ENCODE measurements around the gene TMEM239.
"Not testable (repeated sequence)": the region's sequence is repeated elsewhere in the genome, so short reads cannot be mapped to it uniquely, and the experiment has no call there.

Gene TMEM239

DNA sequence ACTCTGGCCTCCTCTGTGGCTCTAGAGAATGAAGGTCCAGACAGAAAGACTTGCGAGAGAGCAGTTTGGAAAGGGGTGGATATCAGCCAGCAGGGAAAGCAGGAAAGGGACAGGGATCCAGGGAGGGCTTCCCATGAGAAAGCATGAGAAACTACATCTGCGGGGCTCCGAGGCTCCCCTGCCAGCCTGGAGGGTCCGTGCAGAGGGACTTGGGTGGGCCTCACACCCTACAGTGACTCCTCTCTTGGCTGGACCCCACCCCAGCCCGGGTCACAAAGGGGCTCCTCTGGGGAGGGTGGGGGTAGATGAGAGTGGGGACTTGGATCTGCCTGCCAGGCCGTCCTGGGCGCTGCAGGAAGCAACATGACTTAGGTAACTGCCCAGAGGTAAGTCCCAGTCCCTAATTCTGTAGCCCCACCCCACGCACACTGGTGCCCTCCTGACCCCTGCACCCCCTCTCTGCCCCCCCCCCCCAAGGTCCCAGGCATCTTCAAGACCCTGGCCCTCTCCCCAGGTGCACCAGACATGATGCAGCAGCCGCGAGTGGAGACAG is at the start of gene TMEM239:
TMEM239 (plus strand) TSS at position 335 of the 553 bp plus-strand sequence; CDS start at position 526, 191 bp downstream.
- no peak for DNase-seq (ENCODE audit: low read depth, low spot score)

DNA sequence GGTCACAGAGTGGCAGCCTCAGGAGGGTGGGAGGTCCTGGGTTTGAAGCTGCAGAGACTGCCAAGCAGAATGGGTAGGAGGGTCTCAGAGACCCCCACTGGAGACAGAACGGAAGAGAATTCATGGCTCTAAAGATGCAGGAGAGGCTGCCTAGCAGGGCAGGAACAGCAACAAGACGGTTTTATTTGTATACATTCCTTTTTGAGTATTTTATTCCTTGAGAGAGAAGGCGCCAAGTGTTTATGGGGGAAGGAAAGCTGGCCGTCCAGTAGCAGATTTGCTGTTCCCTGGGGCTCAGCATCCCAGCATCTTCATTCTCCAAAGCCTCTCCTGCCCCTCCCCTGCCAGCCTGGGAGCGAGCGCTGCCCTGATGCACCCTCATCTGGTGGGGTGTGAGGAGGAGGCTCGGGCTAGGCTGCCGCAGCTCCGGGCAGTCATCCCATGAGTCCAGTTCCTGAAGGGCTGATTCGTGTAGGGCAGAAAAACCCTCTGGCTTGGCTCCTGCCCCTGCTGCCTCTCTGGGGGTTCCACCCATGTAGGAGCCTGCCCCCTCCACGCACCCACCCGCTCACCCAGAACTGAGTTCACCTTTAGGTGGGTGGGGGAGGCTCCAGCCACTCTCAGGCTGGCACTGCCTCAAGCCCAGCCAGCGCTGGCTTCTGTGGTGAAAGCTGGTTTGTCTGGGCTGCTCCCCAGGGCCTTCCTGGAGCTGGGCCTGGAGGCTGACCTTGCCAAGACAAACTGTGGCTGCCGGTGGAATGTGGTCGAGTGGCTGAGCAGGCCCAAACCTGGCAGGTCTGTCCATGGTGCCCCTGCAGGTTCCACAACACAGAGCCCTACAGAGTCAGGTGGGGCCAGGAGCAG is 48.2 kb upstream of the TMEM239 start:
- no peak for DNase-seq (ENCODE audit: low read depth, low spot score)

DNA sequence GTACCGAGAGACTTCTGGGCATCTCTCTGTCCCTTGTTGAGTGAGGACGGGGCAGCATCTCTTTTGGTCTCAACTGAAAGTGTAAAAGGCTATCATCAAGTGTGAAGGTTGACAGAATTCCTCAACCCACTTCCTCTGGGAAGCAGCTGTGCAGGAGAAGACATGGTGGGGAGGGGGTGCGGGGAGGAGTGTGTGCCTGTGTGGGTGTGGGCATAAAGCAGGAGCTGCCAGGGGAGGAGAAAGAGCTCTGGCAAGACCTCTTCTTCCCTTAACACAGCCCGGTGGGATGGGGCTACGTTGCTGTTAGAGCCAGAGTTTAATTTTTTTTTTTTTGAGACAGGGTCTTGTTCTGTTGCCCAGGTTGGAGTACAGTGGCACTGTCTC is 47.5 kb upstream of the TMEM239 start:
- no peak for DNase-seq (ENCODE audit: low read depth, low spot score)

DNA sequence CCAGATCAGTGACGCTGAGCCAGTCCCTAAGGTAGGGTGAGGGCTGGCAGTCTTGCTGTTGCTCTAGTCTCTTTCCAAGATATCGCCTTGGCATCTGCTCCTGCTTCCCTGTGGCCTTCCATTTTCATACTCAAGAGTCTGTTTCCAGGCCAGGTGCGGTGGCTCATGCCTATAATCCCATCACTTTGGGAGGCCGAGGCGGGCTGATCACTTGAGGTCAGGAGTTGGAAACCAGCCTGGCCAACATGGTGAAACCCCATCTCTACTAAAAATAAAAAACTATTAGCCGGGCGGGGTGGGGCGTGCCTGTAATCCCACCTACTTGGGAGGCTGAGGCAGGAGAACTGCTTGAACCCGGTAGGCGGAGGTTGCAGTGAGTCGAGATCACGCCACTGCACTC is 46.1 kb upstream of the TMEM239 start:
- DNase-seq (ENCODE audit: low read depth, low spot score) = not testable (repeated sequence)

DNA sequence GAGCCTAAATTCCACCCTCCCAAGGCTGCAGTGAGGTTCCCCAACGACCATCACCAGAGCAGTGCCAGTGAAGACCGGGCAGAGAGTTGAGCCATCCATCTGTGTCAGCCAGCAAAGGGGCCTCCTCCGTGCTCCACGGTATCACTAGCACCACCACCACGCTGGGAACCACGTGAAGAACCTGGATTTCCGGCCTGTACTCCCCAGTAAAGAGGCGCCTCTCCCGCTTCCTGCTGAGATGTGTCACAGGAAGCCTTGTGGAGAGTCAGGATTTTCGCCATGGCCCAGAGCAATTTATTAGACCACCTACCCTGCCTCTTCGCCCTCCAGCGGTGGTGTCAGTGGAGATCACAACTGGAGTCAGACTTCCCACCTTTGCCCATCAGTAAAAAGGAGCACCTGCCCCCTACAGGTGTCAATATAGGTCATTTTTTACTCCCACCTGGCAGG is 44.5 kb upstream of the TMEM239 start:
- DNase-seq (ENCODE audit: low read depth, low spot score) = no peak

DNA sequence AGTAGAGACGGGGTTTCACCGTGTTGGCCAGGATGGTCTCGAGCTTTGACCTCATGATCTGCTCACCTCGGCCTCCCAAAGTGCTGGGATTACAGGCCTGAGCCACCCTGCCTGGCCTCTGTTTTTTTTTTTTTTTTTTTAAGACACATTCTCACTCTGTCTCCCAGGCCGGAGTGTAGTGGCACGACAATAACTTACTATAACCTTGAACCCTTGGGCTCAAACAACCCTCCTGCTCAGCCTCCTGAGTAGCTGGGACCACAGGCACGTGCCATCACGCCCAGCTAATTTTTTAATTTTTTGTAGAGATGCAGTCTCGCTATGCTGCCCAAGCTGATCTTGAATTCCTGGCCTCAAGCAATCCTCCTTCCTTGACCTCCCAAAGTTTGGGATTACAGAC is 42.4 kb upstream of the TMEM239 start:
- DNase-seq (ENCODE audit: low read depth, low spot score) = no peak

DNA sequence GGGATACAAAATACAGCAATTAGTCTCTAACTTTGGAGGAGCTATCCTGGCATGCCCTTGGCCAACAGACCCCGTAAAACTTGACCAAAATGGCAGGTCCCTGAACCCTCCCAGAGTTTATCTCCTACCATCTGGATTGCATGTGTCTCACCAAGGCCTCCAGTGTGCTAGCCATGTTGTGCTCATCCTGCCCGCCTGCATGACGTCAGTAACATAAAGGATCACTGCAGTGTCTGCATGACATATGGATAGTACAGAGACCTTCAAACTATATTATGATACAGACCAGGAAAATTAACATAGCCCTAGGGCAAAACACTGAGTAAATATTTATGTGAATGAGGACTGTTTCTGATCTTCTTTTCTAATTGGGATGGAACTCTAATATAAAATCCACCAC is 41.0 kb upstream of the TMEM239 start:
- no peak for DNase-seq (ENCODE audit: low read depth, low spot score)

DNA sequence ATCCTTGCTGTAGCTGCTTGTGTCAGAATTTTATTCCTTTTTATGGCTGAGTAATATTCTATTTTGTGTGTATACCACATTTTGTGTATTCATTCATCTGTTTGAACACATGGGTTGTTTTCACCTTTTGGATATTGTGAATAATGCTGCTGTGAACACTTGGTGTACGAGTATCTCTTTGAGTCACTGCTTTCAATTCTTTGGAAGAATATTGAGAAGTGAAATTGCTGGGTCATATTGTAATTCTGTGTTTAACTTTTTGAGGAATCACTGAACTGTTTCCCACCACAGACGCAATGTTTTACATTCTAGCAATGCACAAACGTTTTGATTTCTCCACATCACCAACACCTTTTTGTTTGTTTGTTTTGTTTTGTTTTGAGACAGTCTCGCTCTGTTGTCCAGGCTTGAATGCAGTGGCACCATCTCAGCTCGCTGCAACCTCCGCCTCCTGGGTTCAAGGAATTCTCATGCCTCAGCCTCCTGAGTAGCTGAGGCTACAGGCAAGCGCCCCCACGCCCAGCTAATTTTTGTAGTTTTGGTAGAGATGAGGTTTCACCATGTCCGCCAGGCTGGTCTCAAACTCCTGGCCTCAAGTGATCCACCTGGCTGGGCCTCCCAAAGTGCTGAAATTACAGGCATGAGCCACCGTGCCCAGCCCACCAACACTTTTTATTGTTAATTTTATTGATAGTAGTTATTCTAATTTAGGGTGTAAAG is 37.4 kb upstream of the TMEM239 start:
- DNase-seq (ENCODE audit: low read depth, low spot score) = no peak

DNA sequence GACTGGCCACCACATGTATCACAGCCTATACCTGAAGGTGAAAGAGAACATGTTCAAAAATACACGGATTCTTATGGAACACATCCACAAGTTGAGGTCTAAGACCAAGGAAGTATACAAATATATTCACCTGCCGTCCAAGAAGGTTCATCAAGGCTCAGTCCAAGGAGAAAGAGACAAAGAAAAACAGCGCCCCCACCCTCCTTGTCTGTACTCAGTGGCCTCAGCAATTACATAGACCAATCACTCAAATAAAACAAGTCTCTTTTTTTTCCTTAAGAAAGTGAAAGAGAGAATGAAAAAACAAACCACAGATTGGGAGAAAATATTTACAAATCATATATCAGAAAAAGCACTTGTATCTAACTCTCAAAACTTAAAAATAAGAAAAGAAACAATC is 35.2 kb upstream of the TMEM239 start:
- DNase-seq (ENCODE audit: low read depth, low spot score) = no peak

DNA sequence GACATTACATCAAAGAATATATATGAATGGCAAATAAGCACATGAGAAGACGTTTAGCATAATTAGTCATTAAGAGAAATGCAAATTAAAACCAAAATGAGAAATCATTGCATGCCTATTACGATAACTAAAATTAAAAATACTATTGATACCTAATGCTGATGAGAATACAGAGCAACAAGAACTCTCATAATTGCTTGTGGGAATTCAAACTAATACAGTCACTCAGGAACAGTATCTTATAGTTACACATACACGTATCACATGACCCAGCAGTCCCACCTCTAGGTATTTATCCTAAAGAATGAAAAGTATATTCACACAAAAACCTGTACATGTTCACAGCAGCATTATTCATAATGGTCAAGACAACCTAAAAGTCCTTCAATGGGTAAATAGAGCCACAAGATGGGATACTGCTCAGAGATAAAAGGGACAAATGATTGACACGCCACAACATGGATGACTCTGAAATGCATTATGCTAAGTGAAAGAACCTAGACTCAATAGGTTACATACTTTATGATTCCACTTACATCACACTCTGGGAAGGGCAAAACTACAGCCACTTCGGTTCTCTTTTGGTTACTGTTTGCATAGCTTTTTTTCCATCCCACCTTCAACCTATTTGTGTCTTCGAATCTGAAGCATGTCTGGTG is 32.1 kb upstream of the TMEM239 start:
- DNase-seq (ENCODE audit: low read depth, low spot score) = no peak

DNA sequence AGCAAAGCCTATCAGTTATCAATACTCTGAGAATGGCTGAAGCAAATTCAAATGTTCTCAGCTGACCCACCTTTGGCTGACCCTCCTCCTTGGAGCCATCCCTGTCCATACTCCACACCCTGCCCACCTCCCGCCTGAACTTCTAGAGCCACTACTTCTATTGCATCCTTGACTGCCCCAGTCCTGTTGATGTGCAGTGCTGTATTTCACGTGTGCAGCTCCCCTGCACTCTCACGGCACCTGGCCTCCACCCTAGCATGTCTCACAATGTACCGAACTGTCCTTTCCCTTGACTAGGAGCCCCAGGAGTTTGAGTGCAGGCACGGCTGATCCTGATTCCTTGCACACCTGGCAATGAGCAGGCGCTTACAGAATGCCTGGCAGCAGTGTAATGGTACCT is 22.7 kb upstream of the TMEM239 start:
- no peak for DNase-seq (ENCODE audit: low read depth, low spot score)

DNA sequence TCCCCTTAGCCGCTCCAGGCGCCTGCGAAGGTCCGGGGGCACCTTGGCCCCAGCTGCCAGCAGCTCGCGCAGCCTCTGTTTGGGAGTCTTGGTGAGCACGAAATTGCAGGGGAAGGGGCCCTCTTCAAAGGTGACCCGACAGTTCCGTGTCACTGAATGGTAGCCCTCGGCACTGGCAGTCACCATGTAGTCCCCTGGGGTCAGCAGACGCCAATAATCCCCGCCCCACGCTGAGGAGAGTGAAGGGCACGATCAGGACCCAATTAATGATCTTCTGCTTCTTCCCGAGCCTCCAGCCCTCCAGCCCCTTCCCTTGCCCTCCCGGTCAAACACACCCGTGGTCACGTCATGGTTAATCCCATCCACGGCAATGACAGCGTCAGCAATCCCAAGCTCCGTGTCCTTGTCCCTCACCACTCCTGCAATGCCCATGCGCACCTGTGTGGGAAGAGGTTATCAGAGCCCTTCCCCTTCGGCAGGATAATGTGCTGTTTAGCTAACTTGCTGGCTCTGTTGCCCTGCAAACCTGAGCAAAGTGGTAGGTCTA is 21.9 kb upstream of the TMEM239 start:
- DNase-seq (ENCODE audit: low read depth, low spot score) = no peak

DNA sequence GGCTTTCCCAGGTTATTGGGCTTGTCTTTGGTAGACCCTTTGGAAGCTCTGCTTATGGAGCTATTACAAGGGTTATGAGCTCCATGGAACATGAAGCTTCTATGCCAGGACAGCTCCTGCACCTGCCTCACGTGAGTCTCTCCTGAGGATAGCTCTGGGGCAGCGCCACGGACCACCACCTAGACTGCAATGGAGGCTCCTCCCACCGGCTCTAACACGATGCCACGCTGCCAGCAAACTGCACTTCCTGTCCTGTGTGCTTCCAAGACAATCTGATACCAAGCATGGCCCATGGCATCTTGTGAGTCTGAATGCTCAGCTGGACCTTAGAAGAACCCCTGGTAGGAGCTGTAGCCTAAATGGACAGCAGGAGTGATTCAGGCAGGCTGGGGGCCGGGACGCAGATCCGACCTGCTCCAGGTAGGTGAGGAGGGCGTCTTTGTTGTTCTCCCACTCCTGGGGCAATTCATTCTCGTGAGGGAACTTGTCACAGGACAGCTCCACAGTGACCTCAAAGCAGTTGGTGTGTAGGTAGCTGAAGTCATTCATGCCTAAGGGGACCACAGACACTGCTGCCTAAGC is 21.2 kb upstream of the TMEM239 start:
- no peak for DNase-seq (ENCODE audit: low read depth, low spot score)

DNA sequence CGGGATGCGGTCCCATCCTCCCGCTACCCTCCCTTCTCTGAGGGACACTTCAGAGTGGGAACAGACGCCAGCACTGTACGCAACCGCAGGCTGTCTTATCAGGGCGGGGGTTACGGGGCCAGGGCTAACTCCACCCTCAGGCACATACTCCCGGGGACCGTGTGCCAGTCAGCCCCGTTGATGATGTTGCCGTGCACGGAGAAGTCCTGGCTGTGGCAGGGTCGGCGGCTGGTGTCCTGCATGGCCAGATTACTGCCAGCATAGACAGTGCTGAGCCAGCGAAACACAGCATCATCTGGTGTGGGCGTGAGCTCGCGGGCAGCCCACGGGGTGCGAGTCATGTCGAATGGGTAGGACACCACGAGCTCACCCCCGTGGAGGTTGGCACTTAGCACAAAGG is 20.7 kb upstream of the TMEM239 start:
- no peak for DNase-seq (ENCODE audit: low read depth, low spot score)

DNA sequence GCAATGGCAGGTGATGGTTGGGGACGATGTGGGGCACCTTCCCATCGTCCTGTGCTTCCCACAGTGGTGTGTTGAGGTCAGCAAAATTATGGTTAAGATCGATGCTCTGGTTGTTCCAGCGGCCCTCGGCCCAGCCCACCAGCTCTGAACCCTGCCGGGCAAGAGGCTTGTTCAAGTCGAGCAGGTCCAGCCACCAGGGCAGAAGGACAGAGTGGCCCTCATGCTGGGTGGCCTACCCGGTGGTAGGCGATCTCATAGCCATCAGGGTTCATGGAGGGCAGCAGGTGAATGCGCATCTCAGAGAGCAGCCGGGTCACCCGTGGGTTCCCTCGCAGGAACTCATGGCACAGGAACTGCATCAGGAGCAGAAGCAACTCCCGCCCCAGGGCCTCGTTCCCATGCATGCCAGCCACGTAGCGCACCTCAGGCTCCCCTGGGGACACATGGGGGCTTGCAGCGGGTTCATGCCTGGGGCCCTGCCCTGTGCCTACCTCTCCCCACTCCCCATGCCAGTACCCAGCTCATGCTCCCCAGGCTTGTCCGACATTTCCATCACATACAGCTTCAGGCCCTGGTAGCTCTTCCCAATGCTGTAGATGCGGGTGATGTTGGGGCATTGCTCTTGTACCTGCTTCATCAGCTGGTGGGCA is 20.0 kb upstream of the TMEM239 start:
- DNase-seq (ENCODE audit: low read depth, low spot score) = no peak

DNA sequence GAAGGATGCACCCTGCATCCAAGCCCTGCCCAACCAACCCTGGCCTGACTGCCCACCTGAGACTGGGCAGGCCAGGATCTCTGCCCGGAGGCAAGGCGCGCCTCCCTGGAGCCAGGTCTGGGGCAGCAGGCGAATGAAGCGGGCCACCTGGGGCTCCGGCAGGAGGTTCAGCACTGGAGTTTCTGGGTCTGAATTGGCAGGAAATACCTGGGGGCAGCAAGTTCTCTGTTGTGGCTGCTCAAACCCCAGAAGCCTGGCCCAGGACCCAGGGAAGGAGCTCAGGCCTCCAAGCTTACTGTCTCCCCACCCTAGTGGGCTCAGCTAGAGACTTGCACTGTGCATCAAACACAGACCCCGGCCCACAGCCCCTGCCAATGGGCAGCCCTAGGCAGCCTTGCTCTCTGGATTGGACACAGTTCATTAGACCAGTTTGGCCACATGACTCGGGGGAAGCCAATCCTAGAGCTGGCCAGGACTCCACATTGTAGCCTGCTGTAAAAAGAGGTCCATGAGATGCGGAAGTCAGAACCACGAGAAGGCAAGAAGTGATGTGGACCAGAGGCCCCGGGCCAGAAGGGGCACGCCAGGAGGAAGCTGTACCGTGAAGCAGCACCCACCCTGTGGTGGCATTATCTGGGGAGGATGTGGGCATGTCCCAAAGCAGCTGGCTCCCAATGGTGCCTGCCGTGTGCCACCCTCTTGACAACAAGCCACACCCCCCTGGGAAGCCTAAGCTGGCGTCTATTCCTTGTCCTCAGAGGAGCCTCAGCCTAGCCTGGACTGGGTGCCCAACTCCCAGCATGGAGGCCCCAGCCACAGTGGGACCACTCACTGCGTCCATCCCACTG is 18.8 kb upstream of the TMEM239 start:
- DNase-seq (ENCODE audit: low read depth, low spot score) = no peak

DNA sequence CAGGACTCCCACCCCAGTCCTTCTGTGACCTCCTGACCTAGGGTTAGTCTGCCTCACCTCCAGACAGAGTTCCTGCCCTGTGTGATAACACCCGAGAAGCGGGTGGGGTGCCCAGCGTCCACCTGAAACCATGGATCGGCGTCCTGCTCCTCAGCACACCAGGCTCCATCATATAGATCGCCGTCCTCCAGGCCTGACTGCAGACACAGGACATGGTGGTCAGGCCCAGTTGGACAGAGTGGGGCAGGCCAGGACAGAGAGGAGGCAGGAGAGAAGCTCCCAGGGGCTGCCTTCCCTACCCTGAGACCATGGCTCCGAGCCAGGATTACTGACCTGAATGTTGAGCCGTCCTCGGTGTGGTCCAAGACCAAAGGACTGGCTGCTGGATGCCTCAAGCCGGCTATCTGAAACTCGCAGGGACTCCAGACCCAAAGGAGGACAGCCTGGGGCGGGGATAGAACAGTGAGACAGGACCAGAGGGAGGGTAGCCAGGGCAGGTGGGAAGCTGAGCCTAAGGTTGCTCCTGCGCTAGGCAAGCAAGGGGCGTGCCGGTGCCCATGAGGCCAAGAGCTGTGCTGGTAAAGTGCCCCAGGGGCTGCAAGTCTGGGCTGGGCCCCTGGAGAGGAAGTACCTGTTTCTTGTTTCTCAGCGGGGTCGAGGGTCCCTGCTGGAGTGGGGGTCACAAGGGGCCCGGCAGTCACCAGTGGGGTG is 17.9 kb upstream of the TMEM239 start:
- DNase-seq (ENCODE audit: low read depth, low spot score) = no peak

DNA sequence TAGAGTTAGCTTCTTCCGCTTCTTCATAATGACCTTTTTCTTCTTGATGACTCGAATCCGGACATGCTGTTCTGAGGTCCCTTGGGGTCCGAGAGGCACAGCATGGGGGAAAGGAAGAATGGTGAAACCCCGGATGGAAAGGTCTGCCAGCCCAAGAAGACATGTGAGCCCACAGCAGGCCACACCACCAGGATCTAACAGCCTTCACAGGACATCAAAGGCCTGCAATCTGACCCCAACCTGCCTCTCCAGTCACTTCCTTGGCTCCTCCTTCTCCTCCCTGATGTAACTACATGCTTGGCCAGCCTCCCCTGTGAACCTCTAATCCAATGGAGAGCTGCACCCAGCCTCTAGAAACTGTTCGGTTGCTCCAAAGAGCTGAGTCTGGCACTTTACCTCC is 17.4 kb upstream of the TMEM239 start:
- DNase-seq (ENCODE audit: low read depth, low spot score) = peak; percentile 76

DNA sequence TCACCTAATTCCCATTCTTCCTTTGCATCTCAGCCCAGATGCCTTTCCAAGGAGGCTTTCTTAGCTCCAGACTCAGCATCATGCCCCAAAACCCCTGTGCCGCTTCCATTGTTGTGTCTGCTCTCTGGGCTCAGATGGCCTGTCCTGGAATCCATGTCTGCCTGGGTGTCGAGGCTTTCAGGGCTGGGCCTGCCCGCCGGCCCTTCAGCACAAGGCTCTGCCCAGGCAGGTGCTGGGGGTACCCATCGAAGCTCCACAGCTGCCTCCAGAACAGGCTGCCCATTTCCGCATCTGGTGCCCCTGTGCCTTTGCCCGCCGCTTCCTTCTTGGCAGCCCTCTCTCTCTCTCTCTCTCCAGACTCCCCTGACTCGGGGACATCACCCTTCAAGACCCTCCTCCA is 16.9 kb upstream of the TMEM239 start:
- DNase-seq (ENCODE audit: low read depth, low spot score) = no peak

Data from smooth muscle cell of the brain vasculature (primary cell).